GM20000 (cell line): ENCODE data around the gene NAV3.

Experiments used
- DNase-seq: peaks from one replicate; pipeline ENCODE4 v3.0.0; 2012; ENCODE audit warnings: low spot score
- TF ChIP-seq, protein P1 (sequence below): IDR thresholded peaks from 2 replicates; pipeline ENCODE4 v1.5.1; 2012; ENCODE audit warnings: mild to moderate bottlenecking, control low read depth; ENCODE audit errors: extremely low read depth, missing control alignments

NAV3 gene

GRCh38 chr12:77894556-77894955 lies 63.9 kb downstream of the NAV3 start:
- TF ChIP-seq, protein P1, sequence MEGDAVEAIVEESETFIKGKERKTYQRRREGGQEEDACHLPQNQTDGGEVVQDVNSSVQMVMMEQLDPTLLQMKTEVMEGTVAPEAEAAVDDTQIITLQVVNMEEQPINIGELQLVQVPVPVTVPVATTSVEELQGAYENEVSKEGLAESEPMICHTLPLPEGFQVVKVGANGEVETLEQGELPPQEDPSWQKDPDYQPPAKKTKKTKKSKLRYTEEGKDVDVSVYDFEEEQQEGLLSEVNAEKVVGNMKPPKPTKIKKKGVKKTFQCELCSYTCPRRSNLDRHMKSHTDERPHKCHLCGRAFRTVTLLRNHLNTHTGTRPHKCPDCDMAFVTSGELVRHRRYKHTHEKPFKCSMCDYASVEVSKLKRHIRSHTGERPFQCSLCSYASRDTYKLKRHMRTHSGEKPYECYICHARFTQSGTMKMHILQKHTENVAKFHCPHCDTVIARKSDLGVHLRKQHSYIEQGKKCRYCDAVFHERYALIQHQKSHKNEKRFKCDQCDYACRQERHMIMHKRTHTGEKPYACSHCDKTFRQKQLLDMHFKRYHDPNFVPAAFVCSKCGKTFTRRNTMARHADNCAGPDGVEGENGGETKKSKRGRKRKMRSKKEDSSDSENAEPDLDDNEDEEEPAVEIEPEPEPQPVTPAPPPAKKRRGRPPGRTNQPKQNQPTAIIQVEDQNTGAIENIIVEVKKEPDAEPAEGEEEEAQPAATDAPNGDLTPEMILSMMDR: no peak
- no peak for DNase-seq

GRCh38 chr12:77895699-77896098 lies 65.0 kb downstream of the NAV3 start:
- no peak for DNase-seq
- TF ChIP-seq, protein P1: no peak

- no peak for DNase-seq
- TF ChIP-seq, protein P1: no peak
Measured at GRCh38 chr12:77907936-77908335, 77.2 kb downstream of the NAV3 start.

DNA sequence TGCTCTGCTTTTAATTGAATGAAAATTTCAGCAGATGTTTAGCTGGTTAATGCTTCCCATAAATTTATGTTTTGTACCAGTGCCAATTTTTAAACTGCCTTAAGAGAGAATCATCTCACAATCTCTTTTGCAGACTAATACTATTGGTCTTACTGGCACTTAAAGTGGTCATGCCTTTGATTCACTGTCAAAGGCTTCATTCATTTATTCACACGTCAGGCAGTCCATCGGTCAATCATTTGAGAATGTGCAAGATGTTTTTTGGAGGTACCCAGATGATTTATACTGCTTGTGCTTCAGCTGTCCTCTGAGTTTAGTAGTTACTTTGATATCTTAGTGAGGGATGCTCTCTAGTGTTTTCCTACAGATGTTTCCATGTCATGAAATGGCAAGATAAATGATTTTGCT lies 83.4 kb downstream of the NAV3 start:
- DNase-seq: no peak
- TF ChIP-seq, protein P1: no peak

GRCh38 chr12:77915071-77915600 lies 84.4 kb downstream of the NAV3 start:
- TF ChIP-seq, protein P1: no peak
- DNase-seq: no peak

DNA sequence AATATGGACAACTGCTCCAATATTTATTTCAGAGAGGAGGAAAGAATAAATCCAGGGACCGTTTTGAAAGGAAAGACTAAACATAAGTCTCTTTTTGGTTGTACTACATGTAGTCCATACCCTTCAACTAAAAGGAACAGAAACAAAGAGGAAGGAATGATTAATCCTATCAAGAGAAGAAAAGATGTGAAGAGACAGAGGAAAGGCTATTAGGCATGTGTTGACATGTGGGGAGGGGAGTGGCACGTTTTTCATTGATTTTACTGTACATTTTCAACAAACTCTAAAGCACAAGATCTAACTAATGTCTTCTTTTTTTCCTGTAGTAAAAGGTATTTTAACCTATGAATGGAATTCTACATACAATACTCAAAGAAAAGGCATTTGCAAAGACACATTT lies 85.6 kb downstream of the NAV3 start:
- DNase-seq: no peak
- TF ChIP-seq, protein P1: no peak

GRCh38 chr12:77918046-77918445 lies 87.4 kb downstream of the NAV3 start:
- DNase-seq: no peak
- TF ChIP-seq, protein P1: no peak
